ENCODE results near the gene PTH2R.

PTH2R gene

DNA sequence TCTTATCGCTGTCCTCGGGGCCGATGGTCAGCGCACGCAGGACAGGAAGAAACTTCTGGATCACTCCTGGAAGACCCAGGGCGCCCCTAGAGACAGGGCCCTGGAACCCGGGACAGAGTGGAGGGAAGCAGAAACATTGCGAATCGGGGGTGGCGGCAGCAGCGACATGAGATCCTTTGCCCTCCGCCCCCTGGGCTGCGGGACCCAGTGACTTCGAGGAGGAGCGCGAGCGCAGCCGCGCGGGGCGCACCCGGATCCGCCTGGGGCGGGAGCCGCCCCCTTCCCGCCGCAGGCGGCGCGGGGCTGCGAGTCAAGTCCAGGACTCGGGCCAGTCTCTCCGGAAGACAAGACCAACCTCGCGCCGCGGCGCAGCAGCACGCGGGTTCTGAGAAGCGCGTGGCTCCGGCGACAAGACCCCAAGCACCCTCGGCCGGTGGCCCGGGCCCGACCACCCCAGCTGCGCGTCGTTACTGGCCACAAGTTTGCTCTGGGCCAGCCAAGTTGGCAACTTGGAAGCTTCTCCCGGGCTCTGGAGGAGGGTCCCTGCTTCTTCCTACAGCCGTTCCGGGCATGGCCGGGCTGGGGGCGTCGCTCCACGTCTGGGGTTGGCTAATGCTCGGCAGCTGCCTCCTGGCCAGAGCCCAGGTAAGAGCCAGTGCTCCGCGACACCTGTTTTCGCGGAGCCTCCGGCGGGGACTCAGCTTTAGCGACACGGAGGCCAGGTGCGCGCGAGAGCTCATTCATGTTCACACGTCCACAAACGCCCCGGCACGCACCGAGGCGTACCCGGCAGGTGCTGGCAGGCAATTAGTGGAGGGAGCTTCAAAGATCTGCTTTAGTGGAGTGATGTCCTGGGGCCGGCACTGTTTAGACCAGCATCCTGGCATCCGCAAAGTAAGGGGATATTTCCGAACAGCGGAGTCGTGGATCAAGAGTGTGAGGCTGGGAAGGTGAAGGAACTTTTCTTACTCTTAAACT, at the start of gene PTH2R:
TSS of gene PTH2R (plus strand) at position 319 of the 978 bp plus-strand sequence. CDS start at position 571, 252 bp downstream.
- Histone ChIP-seq H3K27me3 (ENCODE audit: insufficient read depth, low read length) (peaks cover 32% of the 10 kb centered on the region), H3K9me3 (ENCODE audit: low read length) (no peaks in the 10 kb centered on the region), H3K36me3 (ENCODE audit: insufficient read depth, low read length) (no peaks in the 10 kb centered on the region), H3K4me3 (ENCODE audit: low read length) (no peak within 1 kb of the TSS), H3K4me1 (ENCODE audit: insufficient read depth, low read length) (no peaks in the 10 kb centered on the region), H2AFZ (ENCODE audit: low read depth, low read length) (peak within 1 kb of the TSS; percentile 9)

GRCh38 chr2:208356846-208357574, 49.6 kb upstream of the PTH2R start:
- H3K36me3 ChIP-seq (ENCODE audit: insufficient read depth, low read length): peaks cover 50% of the 10 kb centered on the region
- H3K9me3 ChIP-seq (ENCODE audit: low read length): no peaks in the 10 kb centered on the region

DNA sequence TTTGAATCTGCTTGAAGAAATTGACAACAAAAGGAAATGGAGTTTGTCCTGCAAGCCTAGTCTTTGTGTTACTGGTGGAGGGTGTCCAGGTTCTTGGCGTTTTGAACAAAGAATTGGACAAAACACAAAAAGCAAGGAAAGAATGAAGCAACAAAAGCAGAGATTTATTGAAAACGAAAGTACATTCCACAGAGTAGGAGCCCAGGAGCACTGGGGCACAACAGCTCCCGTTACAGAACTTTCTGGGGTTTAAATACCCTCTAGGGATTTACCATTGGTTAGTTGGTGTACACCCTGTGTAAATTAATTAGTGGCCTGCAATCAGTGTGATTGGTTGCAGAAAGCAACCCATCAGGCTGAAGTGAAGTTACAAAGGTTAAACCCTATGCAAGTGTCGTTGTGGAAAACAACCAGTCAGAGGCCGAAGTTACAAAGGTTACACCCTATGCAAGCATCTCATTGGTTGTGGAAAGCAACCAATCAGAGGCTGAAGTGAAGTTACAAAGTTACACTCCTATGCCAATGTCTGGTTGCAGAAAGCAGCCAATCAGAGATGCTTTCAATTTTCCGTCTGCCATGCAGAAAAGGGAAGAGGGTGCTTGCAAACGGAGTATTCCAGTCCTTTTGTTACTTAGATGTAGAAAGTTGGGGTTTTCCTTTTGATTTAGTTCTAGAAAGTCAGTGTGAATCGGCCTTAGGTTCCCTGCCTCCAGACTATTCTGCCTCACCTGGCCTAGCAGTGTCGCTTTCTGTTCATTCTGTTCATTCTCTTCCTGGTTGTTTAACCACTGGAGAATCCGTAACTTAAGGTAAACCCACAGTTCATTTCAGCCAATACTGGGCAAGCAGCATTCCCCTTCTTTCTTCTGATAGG, 47.6 kb upstream of the PTH2R start:
- Histone ChIP-seq H3K9me3 (ENCODE audit: low read length) (no peaks in the 10 kb centered on the region), H3K36me3 (ENCODE audit: insufficient read depth, low read length) (peaks cover 31% of the 10 kb centered on the region), H3K4me3 (ENCODE audit: low read length) (no peak overlapping the region), H3K4me1 (ENCODE audit: insufficient read depth, low read length) (peaks cover 23% of the 10 kb centered on the region), H3K27me3 (ENCODE audit: insufficient read depth, low read length) (no peaks in the 10 kb centered on the region), H2AFZ (ENCODE audit: low read depth, low read length) (no peak overlapping the region)

More at GRCh38 chr2:208356846-208357574, 49.6 kb upstream of the PTH2R start:
- Histone ChIP-seq H3K4me3 (ENCODE audit: low read length) (no peak overlapping the region), H3K27me3 (ENCODE audit: insufficient read depth, low read length) (no peaks in the 10 kb centered on the region), H2AFZ (ENCODE audit: low read depth, low read length) (no peak overlapping the region), H3K4me1 (ENCODE audit: insufficient read depth, low read length) (peaks cover 21% of the 10 kb centered on the region)

DNA sequence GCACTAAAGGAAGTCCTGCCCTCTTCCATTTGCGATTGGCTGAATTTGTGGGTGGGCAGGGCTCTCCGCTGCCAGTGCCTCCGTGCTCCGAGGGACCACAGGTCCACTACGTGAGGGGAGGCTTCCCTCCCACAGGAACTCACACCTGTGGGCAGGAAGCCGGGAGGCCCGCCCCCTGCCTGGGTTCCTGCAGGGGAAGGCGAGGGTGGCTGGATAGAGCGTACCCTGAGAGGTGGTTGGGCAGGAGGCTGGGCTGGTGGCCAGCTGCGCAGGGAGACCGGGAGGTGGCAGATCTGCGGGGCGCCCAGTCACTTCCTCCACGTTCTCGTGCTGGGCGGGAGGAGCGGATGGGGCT, 47.0 kb upstream of the PTH2R start:
- Histone ChIP-seq H3K4me3 (ENCODE audit: low read length) (no peak overlapping the region), H3K4me1 (ENCODE audit: insufficient read depth, low read length) (peaks cover 23% of the 10 kb centered on the region), H3K27me3 (ENCODE audit: insufficient read depth, low read length) (no peaks in the 10 kb centered on the region), H3K9me3 (ENCODE audit: low read length) (no peaks in the 10 kb centered on the region), H2AFZ (ENCODE audit: low read depth, low read length) (no peak overlapping the region), H3K36me3 (ENCODE audit: insufficient read depth, low read length) (peaks cover 25% of the 10 kb centered on the region)

- peaks cover 17% of the 10 kb centered on the region for H3K36me3 ChIP-seq (ENCODE audit: insufficient read depth, low read length)
- no peaks in the 10 kb centered on the region for H3K27me3 ChIP-seq (ENCODE audit: insufficient read depth, low read length)
- peaks cover 23% of the 10 kb centered on the region for H3K4me1 ChIP-seq (ENCODE audit: insufficient read depth, low read length)
- no peak overlapping the region for H2AFZ ChIP-seq (ENCODE audit: low read depth, low read length)
- H3K4me3 ChIP-seq (ENCODE audit: low read length): no peak overlapping the region
- H3K9me3 ChIP-seq (ENCODE audit: low read length): peaks cover 2% of the 10 kb centered on the region
These were observed 46.1 kb upstream of the PTH2R start for GRCh38 chr2:208360259-208361076.

- Histone ChIP-seq H2AFZ (ENCODE audit: low read depth, low read length) (no peak overlapping the region), H3K4me1 (ENCODE audit: insufficient read depth, low read length) (peaks cover 23% of the 10 kb centered on the region), H3K27me3 (ENCODE audit: insufficient read depth, low read length) (no peaks in the 10 kb centered on the region), H3K9me3 (ENCODE audit: low read length) (peaks cover 2% of the 10 kb centered on the region), H3K4me3 (ENCODE audit: low read length) (no peak overlapping the region), H3K36me3 (ENCODE audit: insufficient read depth, low read length) (peaks cover 11% of the 10 kb centered on the region)
These were observed 45.5 kb upstream of the PTH2R start for GRCh38 chr2:208361077-208361441.

DNA sequence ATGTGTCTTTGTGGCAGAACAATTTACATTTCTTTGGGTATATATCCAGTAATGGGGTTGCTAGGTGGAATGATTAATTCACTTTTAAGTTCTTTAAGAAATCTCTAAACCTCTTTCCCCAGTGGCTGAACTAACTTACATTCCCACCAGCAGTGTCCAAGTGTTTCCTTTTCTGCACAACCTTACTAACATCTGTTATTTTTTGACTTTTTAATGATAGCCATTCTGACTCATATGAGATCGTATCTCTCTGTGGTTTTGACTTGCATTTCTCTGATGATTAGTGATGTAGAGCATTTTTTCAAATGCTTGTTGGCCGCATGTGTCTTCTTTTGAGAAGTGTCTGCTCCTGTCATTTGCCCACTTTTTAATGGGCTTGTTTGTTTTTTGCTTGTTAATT, 43.1 kb upstream of the PTH2R start:
- H3K9me3 ChIP-seq (ENCODE audit: low read length): peaks cover 2% of the 10 kb centered on the region
- peaks cover 18% of the 10 kb centered on the region for H3K4me1 ChIP-seq (ENCODE audit: insufficient read depth, low read length)
- no peaks in the 10 kb centered on the region for H3K27me3 ChIP-seq (ENCODE audit: insufficient read depth, low read length)
- H2AFZ ChIP-seq (ENCODE audit: low read depth, low read length): no peak overlapping the region
- no peaks in the 10 kb centered on the region for H3K36me3 ChIP-seq (ENCODE audit: insufficient read depth, low read length)
- no peak overlapping the region for H3K4me3 ChIP-seq (ENCODE audit: low read length)

DNA sequence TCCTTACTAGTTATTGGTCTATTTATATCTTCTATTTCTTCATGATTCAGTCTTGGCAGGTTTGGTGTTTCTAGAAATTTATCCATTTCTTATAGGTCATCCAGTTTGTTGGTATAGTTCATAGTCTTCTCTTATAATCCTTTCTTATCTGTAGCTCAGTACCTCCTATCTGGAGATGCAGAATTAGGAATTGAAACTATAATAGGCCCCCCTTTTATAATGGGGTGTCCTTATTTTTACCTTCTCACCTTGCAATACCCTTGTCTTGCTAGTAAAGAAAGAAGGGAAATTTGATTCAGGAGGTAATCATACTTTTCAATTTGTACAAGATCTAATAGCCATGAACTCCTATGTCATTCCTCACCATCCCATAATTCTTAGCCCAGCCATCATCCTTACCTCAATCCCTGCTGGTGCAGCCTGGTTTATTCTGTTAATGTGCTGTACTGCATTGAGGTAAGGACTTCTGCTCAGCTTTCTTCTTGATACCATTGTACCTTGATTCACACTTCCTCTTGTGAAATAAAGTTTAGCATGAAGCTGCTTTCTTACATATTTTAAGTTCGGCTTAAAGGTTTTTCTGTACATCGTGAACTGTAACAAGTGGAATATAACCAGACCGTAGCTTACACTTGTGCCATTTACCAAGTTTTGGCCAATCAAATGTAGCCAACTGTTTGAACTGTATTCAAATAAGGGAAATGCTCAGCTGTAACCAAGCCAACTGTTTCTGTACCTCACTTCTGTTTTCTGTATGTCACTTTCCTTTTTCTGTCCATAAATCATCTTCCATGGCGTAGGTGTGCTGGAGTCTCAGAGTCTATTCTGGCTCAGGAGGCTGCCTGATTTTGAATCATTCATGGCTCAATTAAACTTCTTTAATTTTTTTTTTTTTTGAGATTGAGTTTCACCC, 40.1 kb upstream of the PTH2R start:
- peaks cover 11% of the 10 kb centered on the region for H3K4me1 ChIP-seq (ENCODE audit: insufficient read depth, low read length)
- no peaks in the 10 kb centered on the region for H3K36me3 ChIP-seq (ENCODE audit: insufficient read depth, low read length)
- no peaks in the 10 kb centered on the region for H3K27me3 ChIP-seq (ENCODE audit: insufficient read depth, low read length)
- no peak overlapping the region for H2AFZ ChIP-seq (ENCODE audit: low read depth, low read length)
- H3K9me3 ChIP-seq (ENCODE audit: low read length): peaks cover 4% of the 10 kb centered on the region
- no peak overlapping the region for H3K4me3 ChIP-seq (ENCODE audit: low read length)

GRCh38 chr2:208369091-208369490, 37.5 kb upstream of the PTH2R start:
- Histone ChIP-seq H2AFZ (ENCODE audit: low read depth, low read length) (no peak overlapping the region), H3K4me3 (ENCODE audit: low read length) (no peak overlapping the region), H3K36me3 (ENCODE audit: insufficient read depth, low read length) (no peaks in the 10 kb centered on the region), H3K9me3 (ENCODE audit: low read length) (peaks cover 4% of the 10 kb centered on the region), H3K4me1 (ENCODE audit: insufficient read depth, low read length) (peaks cover 3% of the 10 kb centered on the region), H3K27me3 (ENCODE audit: insufficient read depth, low read length) (no peaks in the 10 kb centered on the region)

- Histone ChIP-seq H3K36me3 (ENCODE audit: insufficient read depth, low read length) (no peaks in the 10 kb centered on the region), H3K4me1 (ENCODE audit: insufficient read depth, low read length) (peaks cover 11% of the 10 kb centered on the region), H3K27me3 (ENCODE audit: insufficient read depth, low read length) (no peaks in the 10 kb centered on the region), H3K9me3 (ENCODE audit: low read length) (peaks cover 2% of the 10 kb centered on the region), H3K4me3 (ENCODE audit: low read length) (no peak overlapping the region), H2AFZ (ENCODE audit: low read depth, low read length) (no peak overlapping the region)
These were observed 35.5 kb upstream of the PTH2R start for GRCh38 chr2:208370881-208371633.

- Histone ChIP-seq H3K4me1 (ENCODE audit: insufficient read depth, low read length) (peaks cover 14% of the 10 kb centered on the region), H3K4me3 (ENCODE audit: low read length) (no peak overlapping the region), H3K9me3 (ENCODE audit: low read length) (peaks cover 2% of the 10 kb centered on the region), H3K36me3 (ENCODE audit: insufficient read depth, low read length) (no peaks in the 10 kb centered on the region), H3K27me3 (ENCODE audit: insufficient read depth, low read length) (no peaks in the 10 kb centered on the region), H2AFZ (ENCODE audit: low read depth, low read length) (no peak overlapping the region)
These were observed 35.0 kb upstream of the PTH2R start for GRCh38 chr2:208371634-208371935.

Measured in neuron (in vitro differentiated cells).